ENCODE results near the gene SLIT3.

DNA sequence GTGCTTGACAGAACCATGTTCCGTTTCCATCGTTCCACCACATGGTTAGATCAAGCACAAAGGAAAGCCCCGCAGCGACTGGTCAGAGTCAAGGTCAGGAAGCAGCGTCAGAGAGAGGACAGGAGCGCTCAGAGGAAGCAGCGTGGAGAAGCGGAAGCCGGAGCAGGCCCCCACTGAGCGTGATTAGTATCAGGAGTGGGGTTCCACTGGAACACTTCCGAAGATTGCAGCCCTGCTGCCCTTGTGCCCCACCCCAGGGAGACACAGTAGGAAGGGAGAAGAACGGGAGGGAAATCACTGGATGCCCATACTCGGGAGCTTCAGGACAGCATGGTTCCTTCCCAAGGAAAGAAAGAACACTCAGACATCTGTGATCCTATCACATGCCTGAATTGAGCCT is 532.8 kb downstream of the SLIT3 start:
- TF ChIP-seq NFIC (IDR thresholded peaks at IDR 0.05; ENCODE audit: borderline replicate concordance), result no peak
- TF ChIP-seq MXI1 (IDR thresholded peaks at IDR 0.05; ENCODE audit: low read depth, low read length), result no peak
- no peak for TF ChIP-seq POLR2AphosphoS5 (IDR thresholded peaks at IDR 0.05; ENCODE audit: low read depth, low read length)
- TF ChIP-seq, protein P1, sequence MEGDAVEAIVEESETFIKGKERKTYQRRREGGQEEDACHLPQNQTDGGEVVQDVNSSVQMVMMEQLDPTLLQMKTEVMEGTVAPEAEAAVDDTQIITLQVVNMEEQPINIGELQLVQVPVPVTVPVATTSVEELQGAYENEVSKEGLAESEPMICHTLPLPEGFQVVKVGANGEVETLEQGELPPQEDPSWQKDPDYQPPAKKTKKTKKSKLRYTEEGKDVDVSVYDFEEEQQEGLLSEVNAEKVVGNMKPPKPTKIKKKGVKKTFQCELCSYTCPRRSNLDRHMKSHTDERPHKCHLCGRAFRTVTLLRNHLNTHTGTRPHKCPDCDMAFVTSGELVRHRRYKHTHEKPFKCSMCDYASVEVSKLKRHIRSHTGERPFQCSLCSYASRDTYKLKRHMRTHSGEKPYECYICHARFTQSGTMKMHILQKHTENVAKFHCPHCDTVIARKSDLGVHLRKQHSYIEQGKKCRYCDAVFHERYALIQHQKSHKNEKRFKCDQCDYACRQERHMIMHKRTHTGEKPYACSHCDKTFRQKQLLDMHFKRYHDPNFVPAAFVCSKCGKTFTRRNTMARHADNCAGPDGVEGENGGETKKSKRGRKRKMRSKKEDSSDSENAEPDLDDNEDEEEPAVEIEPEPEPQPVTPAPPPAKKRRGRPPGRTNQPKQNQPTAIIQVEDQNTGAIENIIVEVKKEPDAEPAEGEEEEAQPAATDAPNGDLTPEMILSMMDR (IDR thresholded peaks at IDR 0.05), result no peak
- TF ChIP-seq JUND (IDR thresholded peaks at IDR 0.05), result no peak
- TF ChIP-seq FOXM1 (IDR thresholded peaks at IDR 0.05; ENCODE audit: low read depth), result no peak
- TF ChIP-seq EZH2phosphoT487 (IDR thresholded peaks at IDR 0.05; ENCODE audit: borderline replicate concordance, low read depth), result no peak
- TF ChIP-seq, protein P2, sequence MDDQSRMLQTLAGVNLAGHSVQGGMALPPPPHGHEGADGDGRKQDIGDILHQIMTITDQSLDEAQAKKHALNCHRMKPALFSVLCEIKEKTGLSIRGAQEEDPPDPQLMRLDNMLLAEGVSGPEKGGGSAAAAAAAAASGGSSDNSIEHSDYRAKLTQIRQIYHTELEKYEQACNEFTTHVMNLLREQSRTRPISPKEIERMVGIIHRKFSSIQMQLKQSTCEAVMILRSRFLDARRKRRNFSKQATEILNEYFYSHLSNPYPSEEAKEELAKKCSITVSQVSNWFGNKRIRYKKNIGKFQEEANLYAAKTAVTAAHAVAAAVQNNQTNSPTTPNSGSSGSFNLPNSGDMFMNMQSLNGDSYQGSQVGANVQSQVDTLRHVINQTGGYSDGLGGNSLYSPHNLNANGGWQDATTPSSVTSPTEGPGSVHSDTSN (IDR thresholded peaks at IDR 0.05), result no peak
- no peak for TF ChIP-seq SMC3 (IDR thresholded peaks at IDR 0.05; ENCODE audit: low read depth, low read length)
- no peak for TF ChIP-seq RCOR1 (IDR thresholded peaks at IDR 0.05; ENCODE audit: low read length)

Measured in SK-N-SH (cell line).